SU-DHL-6 (cell line): Measurements from ENCODE around the gene LPCAT3.

Experiments used
- EZH2phosphoT487 ChIP-seq: fragments of 200-600 bp; sonication (generic), shearing (Covaris generic); conservative IDR thresholded peaks from 2 replicates; pipeline ENCODE4 v1.6.1; 2018; ENCODE audit warnings: mild to moderate bottlenecking, antibody characterized with exemption, low read length, moderate library complexity, mixed read lengths
- TF ChIP-seq, protein P1 (sequence below): fragments of 200-600 bp; sonication (generic); IDR thresholded peaks from one replicate; pipeline ENCODE4 v1.5.1; 2017; ENCODE audit warnings: antibody characterized with exemption, mild to moderate bottlenecking, low read length, moderate library complexity; ENCODE audit not compliant: insufficient read depth, poor library complexity, severe bottlenecking

DNA sequence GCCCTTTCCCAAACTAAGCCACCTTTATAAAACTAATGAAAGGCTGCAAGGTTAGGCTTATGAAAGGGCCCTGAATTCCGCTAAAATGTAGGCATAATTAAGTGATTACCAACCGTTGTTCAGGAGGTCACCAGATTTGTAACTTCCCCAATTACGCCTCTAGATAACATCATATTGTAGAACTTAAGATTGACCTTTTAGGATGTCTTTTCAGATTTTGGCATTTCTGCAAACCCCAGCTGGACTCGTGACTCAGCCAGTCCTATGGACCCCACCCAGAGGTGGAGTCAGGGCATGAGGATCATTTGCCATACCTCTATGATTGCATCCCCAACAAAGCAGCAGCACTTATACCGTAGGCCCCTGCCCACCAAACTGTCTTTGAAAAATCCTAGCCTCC, 3.7 kb upstream of the LPCAT3 start:
- TF ChIP-seq, protein P1, sequence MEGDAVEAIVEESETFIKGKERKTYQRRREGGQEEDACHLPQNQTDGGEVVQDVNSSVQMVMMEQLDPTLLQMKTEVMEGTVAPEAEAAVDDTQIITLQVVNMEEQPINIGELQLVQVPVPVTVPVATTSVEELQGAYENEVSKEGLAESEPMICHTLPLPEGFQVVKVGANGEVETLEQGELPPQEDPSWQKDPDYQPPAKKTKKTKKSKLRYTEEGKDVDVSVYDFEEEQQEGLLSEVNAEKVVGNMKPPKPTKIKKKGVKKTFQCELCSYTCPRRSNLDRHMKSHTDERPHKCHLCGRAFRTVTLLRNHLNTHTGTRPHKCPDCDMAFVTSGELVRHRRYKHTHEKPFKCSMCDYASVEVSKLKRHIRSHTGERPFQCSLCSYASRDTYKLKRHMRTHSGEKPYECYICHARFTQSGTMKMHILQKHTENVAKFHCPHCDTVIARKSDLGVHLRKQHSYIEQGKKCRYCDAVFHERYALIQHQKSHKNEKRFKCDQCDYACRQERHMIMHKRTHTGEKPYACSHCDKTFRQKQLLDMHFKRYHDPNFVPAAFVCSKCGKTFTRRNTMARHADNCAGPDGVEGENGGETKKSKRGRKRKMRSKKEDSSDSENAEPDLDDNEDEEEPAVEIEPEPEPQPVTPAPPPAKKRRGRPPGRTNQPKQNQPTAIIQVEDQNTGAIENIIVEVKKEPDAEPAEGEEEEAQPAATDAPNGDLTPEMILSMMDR = no peak
- TF ChIP-seq EZH2phosphoT487 = no peak
